Measurements from ENCODE around the gene HOXB9.

HOXB9 gene

GRCh38 chr17:48634493-48635208 lies 8.5 kb upstream of the HOXB9 start:
- Histone ChIP-seq H3K9me3 (ENCODE audit: insufficient read depth, low read length, severe bottlenecking) (no peaks in the 10 kb centered on the region), H2AFZ (ENCODE audit: low read depth, low read length) (no peak overlapping the region), H3K79me2 (ENCODE audit: insufficient read depth, low read length) (no peaks in the 10 kb centered on the region), H3K27ac (ENCODE audit: low read length) (no peak overlapping the region), H4K20me1 (ENCODE audit: insufficient read depth, low read length) (no peaks in the 10 kb centered on the region), H3K4me3 (ENCODE audit: low read depth in 1 of 2, low read length in 2 of 2) (no peak overlapping the region), H3K4me2 (ENCODE audit: insufficient read depth, low read length) (no peak overlapping the region), H3K36me3 (ENCODE audit: insufficient read depth, low read length) (no peaks in the 10 kb centered on the region), H3K4me1 (ENCODE audit: insufficient read depth, low read length) (no peaks in the 10 kb centered on the region), H3K27me3 (ENCODE audit: insufficient read depth, low read length, poor library complexity) (peaks cover 58% of the 10 kb centered on the region), H3K9ac (ENCODE audit: low read depth, low read length) (no peak overlapping the region)
- no peak for TF ChIP-seq EZH2 (IDR thresholded peaks at IDR 0.05; ENCODE audit: borderline replicate concordance, low read depth, low read length, severe bottlenecking)
- TF ChIP-seq, protein P1, sequence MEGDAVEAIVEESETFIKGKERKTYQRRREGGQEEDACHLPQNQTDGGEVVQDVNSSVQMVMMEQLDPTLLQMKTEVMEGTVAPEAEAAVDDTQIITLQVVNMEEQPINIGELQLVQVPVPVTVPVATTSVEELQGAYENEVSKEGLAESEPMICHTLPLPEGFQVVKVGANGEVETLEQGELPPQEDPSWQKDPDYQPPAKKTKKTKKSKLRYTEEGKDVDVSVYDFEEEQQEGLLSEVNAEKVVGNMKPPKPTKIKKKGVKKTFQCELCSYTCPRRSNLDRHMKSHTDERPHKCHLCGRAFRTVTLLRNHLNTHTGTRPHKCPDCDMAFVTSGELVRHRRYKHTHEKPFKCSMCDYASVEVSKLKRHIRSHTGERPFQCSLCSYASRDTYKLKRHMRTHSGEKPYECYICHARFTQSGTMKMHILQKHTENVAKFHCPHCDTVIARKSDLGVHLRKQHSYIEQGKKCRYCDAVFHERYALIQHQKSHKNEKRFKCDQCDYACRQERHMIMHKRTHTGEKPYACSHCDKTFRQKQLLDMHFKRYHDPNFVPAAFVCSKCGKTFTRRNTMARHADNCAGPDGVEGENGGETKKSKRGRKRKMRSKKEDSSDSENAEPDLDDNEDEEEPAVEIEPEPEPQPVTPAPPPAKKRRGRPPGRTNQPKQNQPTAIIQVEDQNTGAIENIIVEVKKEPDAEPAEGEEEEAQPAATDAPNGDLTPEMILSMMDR (IDR thresholded peaks at IDR 0.05; ENCODE audit: borderline replicate concordance, extremely low read depth, low read length, poor library complexity, severe bottlenecking), result no peak
- DNase-seq (no peak), ATAC-seq (ENCODE audit: insufficient read depth, low read depth) (no peak)

GRCh38 chr17:48633266-48633677 lies 7.1 kb upstream of the HOXB9 start:
- H4K20me1 ChIP-seq (ENCODE audit: insufficient read depth, low read length), result no peaks in the 10 kb centered on the region
- H3K36me3 ChIP-seq (ENCODE audit: insufficient read depth, low read length), result no peaks in the 10 kb centered on the region
- H2AFZ ChIP-seq (ENCODE audit: low read depth, low read length), result no peak overlapping the region
- H3K79me2 ChIP-seq (ENCODE audit: insufficient read depth, low read length), result no peaks in the 10 kb centered on the region
- no peak for ATAC-seq (ENCODE audit: insufficient read depth, low read depth)
- H3K27ac ChIP-seq (ENCODE audit: low read length), result no peak overlapping the region
- TF ChIP-seq, protein P1 (IDR thresholded peaks at IDR 0.05; ENCODE audit: borderline replicate concordance, extremely low read depth, low read length, poor library complexity, severe bottlenecking), result no peak
- TF ChIP-seq EZH2 (IDR thresholded peaks at IDR 0.05; ENCODE audit: borderline replicate concordance, low read depth, low read length, severe bottlenecking), result no peak
- no peak overlapping the region for H3K4me3 ChIP-seq (ENCODE audit: low read depth in 1 of 2, low read length in 2 of 2)
- H3K4me2 ChIP-seq (ENCODE audit: insufficient read depth, low read length), result no peak overlapping the region
- no peaks in the 10 kb centered on the region for H3K4me1 ChIP-seq (ENCODE audit: insufficient read depth, low read length)
- H3K27me3 ChIP-seq (ENCODE audit: insufficient read depth, low read length, poor library complexity), result peaks cover 59% of the 10 kb centered on the region
- no peak overlapping the region for H3K9ac ChIP-seq (ENCODE audit: low read depth, low read length)
- no peak for DNase-seq
- H3K9me3 ChIP-seq (ENCODE audit: insufficient read depth, low read length, severe bottlenecking), result no peaks in the 10 kb centered on the region

GRCh38 chr17:48632579-48633265 lies 6.6 kb upstream of the HOXB9 start:
- no peak for ATAC-seq (ENCODE audit: insufficient read depth, low read depth)
- DNase-seq, result no peak
- Histone ChIP-seq H3K9me3 (ENCODE audit: insufficient read depth, low read length, severe bottlenecking) (no peaks in the 10 kb centered on the region), H4K20me1 (ENCODE audit: insufficient read depth, low read length) (no peaks in the 10 kb centered on the region), H2AFZ (ENCODE audit: low read depth, low read length) (no peak overlapping the region), H3K79me2 (ENCODE audit: insufficient read depth, low read length) (no peaks in the 10 kb centered on the region), H3K4me1 (ENCODE audit: insufficient read depth, low read length) (no peaks in the 10 kb centered on the region), H3K27ac (ENCODE audit: low read length) (no peak overlapping the region), H3K27me3 (ENCODE audit: insufficient read depth, low read length, poor library complexity) (peaks cover 59% of the 10 kb centered on the region), H3K4me2 (ENCODE audit: insufficient read depth, low read length) (no peak overlapping the region), H3K36me3 (ENCODE audit: insufficient read depth, low read length) (no peaks in the 10 kb centered on the region), H3K4me3 (ENCODE audit: low read depth in 1 of 2, low read length in 2 of 2) (no peak overlapping the region), H3K9ac (ENCODE audit: low read depth, low read length) (no peak overlapping the region)
- TF ChIP-seq, protein P1 (IDR thresholded peaks at IDR 0.05; ENCODE audit: borderline replicate concordance, extremely low read depth, low read length, poor library complexity, severe bottlenecking), result no peak
- no peak for TF ChIP-seq EZH2 (IDR thresholded peaks at IDR 0.05; ENCODE audit: borderline replicate concordance, low read depth, low read length, severe bottlenecking)
